Kasumi-1 (cell line): ENCODE measurements around the gene TRIM65.
"Not testable (repeated sequence)": the region's sequence is repeated elsewhere in the genome, so short reads cannot be mapped to it uniquely, and the experiment has no call there.

Experiments
- DNase-seq, 2 experiments: peaks; one replicate each; lab custom pipeline; 2025; lab: John Stamatoyannopoulos, UW

The TRIM65 gene

GRCh38 chr17:75895370-75896155 is 1.2 kb downstream of the TRIM65 start:
- peak; percentile 62 to 70 for DNase-seq

GRCh38 chr17:75894049-75894733 is 2.6 kb downstream of the TRIM65 start:
- DNase-seq: no peak

GRCh38 chr17:75893305-75894048 is 3.3 kb downstream of the TRIM65 start:
- no peak for DNase-seq

- no peak for DNase-seq
Observed at GRCh38 chr17:75892556-75893224, 4.1 kb downstream of the TRIM65 start.

- no peak for DNase-seq
Observed at GRCh38 chr17:75891605-75892555, 4.9 kb downstream of the TRIM65 start.

- no peak for DNase-seq
Observed at GRCh38 chr17:75891022-75891604, 5.6 kb downstream of the TRIM65 start.

GRCh38 chr17:75889454-75889853 is 7.3 kb downstream of the TRIM65 start:
- peak in 1 of 2 experiments; percentile 15 for DNase-seq

- DNase-seq: no peak
Observed at GRCh38 chr17:75888484-75888883, 8.3 kb downstream of the TRIM65 start.

- DNase-seq: not testable (repeated sequence)
Observed at GRCh38 chr17:75885860-75886259, 10.9 kb downstream of the TRIM65 start.

- DNase-seq: peak; percentile 34 to 53
Observed at GRCh38 chr17:75885431-75885830, 11.3 kb downstream of the TRIM65 start.

- DNase-seq: no peak
Observed at GRCh38 chr17:75881678-75882454, 14.9 kb downstream of the TRIM65 start.

- no peak for DNase-seq
Observed at GRCh38 chr17:75880266-75880665, 16.5 kb downstream of the TRIM65 start.

GRCh38 chr17:75878174-75878998 is 18.4 kb downstream of the TRIM65 start, which contains the start of gene TRIM47:
TSS of gene TRIM47 (minus strand) at chr17:75878581. CDS start at chr17:75878548, 33 bp downstream.
- peak; percentile 46 to 61 for DNase-seq

GRCh38 chr17:75877752-75878173 is 19.0 kb downstream of the TRIM65 start:
- DNase-seq: peak; percentile 66 to 79

- no peak for DNase-seq
Observed at GRCh38 chr17:75876938-75877751, 19.6 kb downstream of the TRIM65 start.

- DNase-seq: peak; percentile 21 to 24
Observed at GRCh38 chr17:75876190-75876937, 20.4 kb downstream of the TRIM65 start.

- no peak for DNase-seq
Observed at GRCh38 chr17:75875940-75876189, 20.9 kb downstream of the TRIM65 start.
